Caki2 (cell line): ENCODE measurements around the gene TRIM2. TPM values are rescaled to one million over a fixed set of nuclear protein-coding genes. Genes with fewer than 3 reads are reported as not detected.

Source experiments
- DNase-seq: peaks from one replicate; pipeline ENCODE4 v3.0.0-alpha.2; 2015; ENCODE audit warnings: low read depth
- in situ Hi-C: cut with HindIII; loops from 2 replicates; pipeline ENCODE4 v1.10.0; 2016; ENCODE audit warnings: low sequenced_read_pairs, low pct_unique_long_range_greater_than_20kb, mixed read lengths
- total RNA-seq: library from RNA; depleted of rRNA; stranded (reverse); fragments of >200 nt; shearing (Covaris generic); gene quantifications from 2 replicates; pipeline ENCODE4 v1.2.3, GENCODE V29; 2014; ENCODE audit warnings: low replicate concordance

The TRIM2 gene
- total RNA-seq, 1 experiment from 2014 or later = 43.7 TPM

GRCh38 chr4:153293742-153294057, 89.5 kb downstream of the TRIM2 start:
- DNase-seq = no peak
- in situ Hi-C loops = no loop called here

GRCh38 chr4:153294631-153295030, 90.4 kb downstream of the TRIM2 start:
- DNase-seq = no peak
- in situ Hi-C loops = no loop called here

- in situ Hi-C loops = no loop called here
- DNase-seq = no peak
Measured at GRCh38 chr4:153295131-153295755, 91.0 kb downstream of the TRIM2 start.

GRCh38 chr4:153296040-153296823, 92.0 kb downstream of the TRIM2 start:
- in situ Hi-C loops = no loop called here
- no peak for DNase-seq

- in situ Hi-C loops = no loop called here
- DNase-seq = no peak
Measured at GRCh38 chr4:153297116-153297515, 92.9 kb downstream of the TRIM2 start.

- in situ Hi-C loops = no loop called here
- no peak for DNase-seq
Measured at GRCh38 chr4:153310793-153311192, 106.5 kb downstream of the TRIM2 start.

- in situ Hi-C loops = no loop called here
- DNase-seq = no peak
Measured at GRCh38 chr4:153314915-153315314, 110.7 kb downstream of the TRIM2 start.

GRCh38 chr4:153318696-153319320, 114.6 kb downstream of the TRIM2 start:
- peak; percentile 35 for DNase-seq
- in situ Hi-C loops = no loop called here

GRCh38 chr4:153322791-153323190, 118.5 kb downstream of the TRIM2 start:
- no peak for DNase-seq
- in situ Hi-C loops = no loop called here

GRCh38 chr4:153324046-153324445, 119.8 kb downstream of the TRIM2 start:
- no peak for DNase-seq
- in situ Hi-C loops = no loop called here

- no peak for DNase-seq
- in situ Hi-C loops = no loop called here
Measured at GRCh38 chr4:153325558-153325957, 121.3 kb downstream of the TRIM2 start.

- peak; percentile 44 for DNase-seq
- in situ Hi-C loops = no loop called here
Measured at GRCh38 chr4:153326513-153326912, 122.3 kb downstream of the TRIM2 start.

GRCh38 chr4:153327247-153327646, 123.0 kb downstream of the TRIM2 start:
- in situ Hi-C loops = no loop called here
- no peak for DNase-seq

- in situ Hi-C loops = no loop called here
- no peak for DNase-seq
Measured at GRCh38 chr4:153332936-153333335, 128.7 kb downstream of the TRIM2 start.

GRCh38 chr4:153333874-153334273, 129.6 kb downstream of the TRIM2 start:
- in situ Hi-C loops = no loop called here
- DNase-seq = no peak

GRCh38 chr4:153335665-153336064, 131.4 kb downstream of the TRIM2 start:
- DNase-seq = no peak
- in situ Hi-C loops = no loop called here

- in situ Hi-C loops = no loop called here
- no peak for DNase-seq
Measured at GRCh38 chr4:153337686-153338085, 133.4 kb downstream of the TRIM2 start.

GRCh38 chr4:153341575-153342090, 137.4 kb downstream of the TRIM2 start:
- in situ Hi-C loops = no loop called here
- DNase-seq = peak; percentile 37

GRCh38 chr4:153342751-153343552, 138.7 kb downstream of the TRIM2 start:
- in situ Hi-C loops = no loop called here

More at GRCh38 chr4:153342751-153343552, 138.7 kb downstream of the TRIM2 start:
- no peak for DNase-seq
